NT2/D1 (cell line): Measurements from ENCODE around the gene MUC5AC.
"Not testable (repeated sequence)": the region's sequence is repeated elsewhere in the genome, so short reads cannot be mapped to it uniquely, and the experiment has no call there.

ENCODE experiments used
- DNase-seq: peaks from one replicate; pipeline ENCODE4 v3.0.0-alpha.2; 2011; ENCODE audit warnings: low read depth, low spot score
- H3K27me3 ChIP-seq: 2 replicates; pipeline ENCODE4 v1.6.0; 2011; ENCODE audit warnings: mild to moderate bottlenecking; ENCODE audit not compliant: insufficient read length, insufficient read depth
- H3K36me3 ChIP-seq: 2 replicates; pipeline ENCODE4 v1.6.1; 2011; ENCODE audit warnings: mild to moderate bottlenecking, low read length, mixed read lengths; ENCODE audit not compliant: insufficient read depth, insufficient read length
- H3K4me1 ChIP-seq: 2 replicates; pipeline ENCODE4 v1.5.1; 2011; ENCODE audit not compliant: insufficient read depth, insufficient read length
- H3K4me3 ChIP-seq: 2 replicates; pipeline ENCODE4 v1.5.1; 2011; ENCODE audit warnings: low read depth; ENCODE audit not compliant: insufficient read length
- H3K9ac ChIP-seq: 2 replicates; pipeline ENCODE4 v1.6.0; 2011; ENCODE audit warnings: low read depth; ENCODE audit not compliant: insufficient read length
- H3K9me3 ChIP-seq: 2 replicates; pipeline ENCODE4 v1.5.1; 2011; ENCODE audit warnings: mild to moderate bottlenecking, low read length; ENCODE audit not compliant: insufficient read depth
- SUZ12 ChIP-seq: IDR thresholded peaks from 2 replicates; pipeline ENCODE4 v1.6.1; 2011; ENCODE audit not compliant: insufficient read length, insufficient read depth; ENCODE audit errors: extremely low read depth
- YY1 ChIP-seq: IDR thresholded peaks from 2 replicates; pipeline ENCODE4 v1.6.1; 2011; ENCODE audit not compliant: insufficient read length, insufficient read depth
- ZNF274 ChIP-seq: IDR thresholded peaks from 2 replicates; pipeline ENCODE4 v1.6.1; 2011; ENCODE audit warnings: mild to moderate bottlenecking, low read depth, low read length

MUC5AC gene

GRCh38 chr11:1237128-1237580 lies 79.4 kb downstream of the MUC5AC start:
- no peak overlapping the region for H3K9ac ChIP-seq
- peaks cover 13% of the 10 kb centered on the region for H3K4me1 ChIP-seq
- no peaks in the 10 kb centered on the region for H3K36me3 ChIP-seq
- no peaks in the 10 kb centered on the region for H3K9me3 ChIP-seq
- no peak for DNase-seq
- peaks cover 2% of the 10 kb centered on the region for H3K27me3 ChIP-seq
- no peak for TF ChIP-seq SUZ12
- no peak for TF ChIP-seq ZNF274
- no peak for TF ChIP-seq YY1
- H3K4me3 ChIP-seq, result no peak overlapping the region

GRCh38 chr11:1237851-1238250 lies 80.1 kb downstream of the MUC5AC start:
- TF ChIP-seq YY1 (no peak), ZNF274 (no peak), SUZ12 (no peak)
- H3K9ac ChIP-seq, result no peak overlapping the region
- no peaks in the 10 kb centered on the region for H3K36me3 ChIP-seq
- peaks cover 13% of the 10 kb centered on the region for H3K4me1 ChIP-seq
- no peak for DNase-seq
- no peaks in the 10 kb centered on the region for H3K9me3 ChIP-seq
- peaks cover 2% of the 10 kb centered on the region for H3K27me3 ChIP-seq
- H3K4me3 ChIP-seq, result no peak overlapping the region

- H3K36me3 ChIP-seq, result no peaks in the 10 kb centered on the region
- H3K4me1 ChIP-seq, result peaks cover 11% of the 10 kb centered on the region
- no peak overlapping the region for H3K9ac ChIP-seq
- TF ChIP-seq ZNF274, result no peak
- TF ChIP-seq YY1, result no peak
- no peak for TF ChIP-seq SUZ12
- no peak overlapping the region for H3K4me3 ChIP-seq
- H3K27me3 ChIP-seq, result peaks cover 2% of the 10 kb centered on the region
- DNase-seq, result peak; percentile 40
- no peaks in the 10 kb centered on the region for H3K9me3 ChIP-seq
Measured at GRCh38 chr11:1238767-1239595, 81.2 kb downstream of the MUC5AC start.

GRCh38 chr11:1239596-1240205 lies 81.9 kb downstream of the MUC5AC start:
- no peak for DNase-seq
- Histone ChIP-seq H3K4me3 (no peak overlapping the region), H3K4me1 (peaks cover 11% of the 10 kb centered on the region), H3K9me3 (no peaks in the 10 kb centered on the region), H3K27me3 (peaks cover 2% of the 10 kb centered on the region), H3K36me3 (no peaks in the 10 kb centered on the region), H3K9ac (no peak overlapping the region)
- TF ChIP-seq YY1, result no peak
- TF ChIP-seq SUZ12, result no peak
- no peak for TF ChIP-seq ZNF274

GRCh38 chr11:1240771-1241170 lies 83.0 kb downstream of the MUC5AC start:
- no peak for DNase-seq
- Histone ChIP-seq H3K9me3 (no peaks in the 10 kb centered on the region), H3K36me3 (no peaks in the 10 kb centered on the region), H3K27me3 (peaks cover 2% of the 10 kb centered on the region), H3K9ac (no peak overlapping the region), H3K4me3 (no peak overlapping the region), H3K4me1 (peaks cover 3% of the 10 kb centered on the region)
- TF ChIP-seq SUZ12, result no peak
- no peak for TF ChIP-seq YY1
- no peak for TF ChIP-seq ZNF274

GRCh38 chr11:1241706-1242105 lies 84.0 kb downstream of the MUC5AC start:
- Histone ChIP-seq H3K9me3 (no peaks in the 10 kb centered on the region), H3K4me3 (no peak overlapping the region), H3K36me3 (no peaks in the 10 kb centered on the region), H3K9ac (no peak overlapping the region), H3K4me1 (peaks cover 3% of the 10 kb centered on the region), H3K27me3 (peaks cover 2% of the 10 kb centered on the region)
- DNase-seq, result no peak
- TF ChIP-seq SUZ12, result no peak
- TF ChIP-seq ZNF274, result no peak
- TF ChIP-seq YY1, result no peak

- Histone ChIP-seq H3K9me3 (no peaks in the 10 kb centered on the region), H3K9ac (no peak overlapping the region)
- no peak for TF ChIP-seq ZNF274
- TF ChIP-seq YY1, result no peak
- no peak for TF ChIP-seq SUZ12
Measured at GRCh38 chr11:1242289-1242688, 84.5 kb downstream of the MUC5AC start.

GRCh38 chr11:1242751-1243150 lies 85.0 kb downstream of the MUC5AC start:
- H3K4me1 ChIP-seq, H3K9ac ChIP-seq, H3K27me3 ChIP-seq, DNase-seq, H3K4me3 ChIP-seq, H3K36me3 ChIP-seq, H3K9me3 ChIP-seq: not testable (repeated sequence)

More at GRCh38 chr11:1242289-1242688, 84.5 kb downstream of the MUC5AC start:
- peaks cover 3% of the 10 kb centered on the region for H3K4me1 ChIP-seq
- H3K4me3 ChIP-seq, result no peak overlapping the region
- peaks cover 2% of the 10 kb centered on the region for H3K27me3 ChIP-seq
- DNase-seq, result no peak
- no peaks in the 10 kb centered on the region for H3K36me3 ChIP-seq

GRCh38 chr11:1243521-1243920 lies 85.8 kb downstream of the MUC5AC start:
- H3K27me3 ChIP-seq, H3K4me1 ChIP-seq, H3K36me3 ChIP-seq, H3K9me3 ChIP-seq, H3K9ac ChIP-seq, DNase-seq, H3K4me3 ChIP-seq: not testable (repeated sequence)

- not testable (repeated sequence) for H3K27me3 ChIP-seq, H3K4me1 ChIP-seq, H3K9ac ChIP-seq, DNase-seq, H3K9me3 ChIP-seq, H3K4me3 ChIP-seq, H3K36me3 ChIP-seq
Measured at GRCh38 chr11:1244557-1244956, 86.8 kb downstream of the MUC5AC start.
